ENCODE data around the gene PLEKHM2. TPM values are rescaled to one million over a fixed set of nuclear protein-coding genes. Genes with fewer than 3 reads are reported as not detected.
"Not testable (repeated sequence)": the region's sequence is repeated elsewhere in the genome, so short reads cannot be mapped to it uniquely, and the experiment has no call there.

PLEKHM2 gene
- total RNA-seq, 2 donors from 2014 or later = 54.8 to 72.8 TPM

GRCh38 chr1:15699321-15699720 lies 15.2 kb downstream of the PLEKHM2 start:
- not testable (repeated sequence) for H3K27ac Mint-ChIP-seq; H3K36me3 Mint-ChIP-seq (ENCODE audit: low read depth); H3K9me3 ChIP-seq (ENCODE audit: control insufficient read depth, low read length, poor library complexity, severe bottlenecking); ATAC-seq; DNase-seq; H3K4me3 Mint-ChIP-seq; H3K27me3 Mint-ChIP-seq
- H3K4me1 Mint-ChIP-seq = peaks cover 21% of the 10 kb centered on the region

DNA sequence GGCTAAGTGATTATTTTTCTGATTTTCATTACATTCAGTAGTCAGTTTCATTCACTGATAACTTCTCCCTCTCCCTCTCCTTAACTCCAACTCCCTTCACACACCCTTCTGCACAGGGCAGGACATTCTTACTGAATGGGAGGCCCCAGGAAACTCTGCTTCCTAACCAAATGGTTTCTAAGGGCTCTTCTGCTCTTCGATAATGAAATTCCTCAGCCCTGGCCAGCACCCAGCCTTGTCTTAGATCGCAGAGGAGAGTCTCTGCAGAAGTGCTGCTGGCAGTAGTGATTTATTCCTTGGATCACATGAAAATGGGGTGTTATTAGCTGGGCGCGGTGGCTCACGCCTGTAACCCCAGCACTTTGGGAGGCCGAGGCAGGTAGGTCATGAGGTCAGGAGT lies 16.4 kb downstream of the PLEKHM2 start:
- no peak for DNase-seq
- H3K9me3 ChIP-seq (ENCODE audit: control insufficient read depth, low read length, poor library complexity, severe bottlenecking) = no peaks in the 10 kb centered on the region
- Mint-ChIP-seq H3K4me3 (no peak overlapping the region), H3K27ac (no peak overlapping the region), H3K4me1 (peaks cover 20% of the 10 kb centered on the region), H3K36me3 (ENCODE audit: low read depth) (peaks cover 2% of the 10 kb centered on the region), H3K27me3 (no peaks in the 10 kb centered on the region)
- no peak for ATAC-seq

- H3K9me3 ChIP-seq (ENCODE audit: control insufficient read depth, low read length, poor library complexity, severe bottlenecking) = no peaks in the 10 kb centered on the region
- H3K27ac Mint-ChIP-seq = no peak overlapping the region
- peaks cover 18% of the 10 kb centered on the region for H3K4me1 Mint-ChIP-seq
- H3K4me3 Mint-ChIP-seq = no peak overlapping the region
- ATAC-seq = no peak
- DNase-seq = no peak
- H3K36me3 Mint-ChIP-seq (ENCODE audit: low read depth) = peaks cover 3% of the 10 kb centered on the region
- no peaks in the 10 kb centered on the region for H3K27me3 Mint-ChIP-seq
Observed at GRCh38 chr1:15701784-15702183, 17.7 kb downstream of the PLEKHM2 start.

- Mint-ChIP-seq H3K36me3 (ENCODE audit: low read depth) (peaks cover 3% of the 10 kb centered on the region), H3K4me3 (no peak overlapping the region), H3K27ac (peak overlapping the region; percentile 51), H3K4me1 (peaks cover 14% of the 10 kb centered on the region), H3K27me3 (no peaks in the 10 kb centered on the region)
- ATAC-seq (no peak), DNase-seq (no peak)
- no peaks in the 10 kb centered on the region for H3K9me3 ChIP-seq (ENCODE audit: control insufficient read depth, low read length, poor library complexity, severe bottlenecking)
Observed at GRCh38 chr1:15702722-15703550, 18.8 kb downstream of the PLEKHM2 start.

- DNase-seq (no peak), ATAC-seq (no peak)
- Mint-ChIP-seq H3K27ac (peak overlapping the region; percentile 51), H3K4me3 (no peak overlapping the region), H3K4me1 (peaks cover 14% of the 10 kb centered on the region), H3K36me3 (ENCODE audit: low read depth) (peaks cover 3% of the 10 kb centered on the region), H3K27me3 (no peaks in the 10 kb centered on the region)
- no peaks in the 10 kb centered on the region for H3K9me3 ChIP-seq (ENCODE audit: control insufficient read depth, low read length, poor library complexity, severe bottlenecking)
Observed at GRCh38 chr1:15703562-15703961, 19.4 kb downstream of the PLEKHM2 start.

DNA sequence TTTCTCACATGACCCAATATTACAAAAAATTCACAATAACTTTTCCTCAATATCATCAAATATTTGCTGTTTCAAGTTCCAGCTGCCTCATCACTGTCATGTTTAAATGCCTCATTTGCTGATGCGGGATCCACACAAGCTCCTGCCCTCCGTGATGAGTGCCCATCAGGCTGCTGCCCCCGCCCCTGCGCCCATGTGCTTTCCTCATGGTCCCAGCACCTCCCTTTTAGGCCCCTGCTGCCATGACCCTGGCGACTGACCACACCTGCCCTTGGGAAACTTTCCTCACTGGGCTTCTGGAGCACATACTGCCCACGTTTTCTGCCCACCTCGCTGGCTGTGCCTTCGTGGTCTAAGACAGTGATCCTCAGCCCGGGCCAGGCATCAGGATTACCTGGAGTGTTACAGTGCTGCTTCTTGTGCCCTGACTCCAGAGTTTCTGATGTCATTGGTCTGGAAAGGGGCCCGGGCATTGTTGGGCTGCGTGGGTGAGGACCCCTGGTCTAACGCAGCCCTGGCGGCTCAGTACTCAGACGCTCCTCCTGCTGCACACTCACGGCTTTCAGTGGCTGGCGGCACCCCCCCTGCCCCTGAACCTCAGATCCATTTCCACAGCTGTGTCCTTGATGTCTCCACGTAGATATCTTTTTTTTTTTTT lies 20.5 kb downstream of the PLEKHM2 start:
- DNase-seq = no peak
- no peaks in the 10 kb centered on the region for H3K9me3 ChIP-seq (ENCODE audit: control insufficient read depth, low read length, poor library complexity, severe bottlenecking)
- H3K27me3 Mint-ChIP-seq = no peaks in the 10 kb centered on the region
- no peak overlapping the region for H3K4me3 Mint-ChIP-seq
- H3K27ac Mint-ChIP-seq = no peak overlapping the region
- ATAC-seq = no peak
- peaks cover 3% of the 10 kb centered on the region for H3K36me3 Mint-ChIP-seq (ENCODE audit: low read depth)
- H3K4me1 Mint-ChIP-seq = peaks cover 16% of the 10 kb centered on the region

GRCh38 chr1:15705184-15705566 lies 21.1 kb downstream of the PLEKHM2 start:
- H3K27me3 Mint-ChIP-seq = no peaks in the 10 kb centered on the region
- H3K4me3 Mint-ChIP-seq = no peak overlapping the region
- no peak for ATAC-seq
- no peaks in the 10 kb centered on the region for H3K9me3 ChIP-seq (ENCODE audit: control insufficient read depth, low read length, poor library complexity, severe bottlenecking)
- H3K36me3 Mint-ChIP-seq (ENCODE audit: low read depth) = peaks cover 3% of the 10 kb centered on the region
- H3K4me1 Mint-ChIP-seq = peaks cover 16% of the 10 kb centered on the region
- no peak overlapping the region for H3K27ac Mint-ChIP-seq
- DNase-seq = no peak

DNA sequence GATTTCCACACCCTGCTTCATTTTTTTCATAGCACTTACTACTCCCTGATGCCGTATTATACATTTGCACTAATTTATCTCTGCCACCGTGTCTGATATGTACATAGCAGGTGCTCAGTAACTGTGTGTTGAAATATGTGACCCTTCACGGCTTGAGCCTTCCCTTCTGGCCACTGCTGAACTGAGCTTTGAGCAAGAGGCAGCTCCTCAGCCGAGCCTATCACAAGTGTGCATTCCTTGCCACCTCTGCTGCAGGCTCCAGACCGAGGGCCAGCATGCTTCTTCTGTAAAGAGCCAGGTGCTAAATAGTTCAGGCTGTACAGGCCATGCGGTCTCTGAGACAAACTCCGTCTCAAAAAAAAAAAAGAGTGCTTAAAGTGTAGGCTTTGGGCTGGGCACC lies 22.6 kb downstream of the PLEKHM2 start:
- H3K36me3 Mint-ChIP-seq (ENCODE audit: low read depth) = peaks cover 3% of the 10 kb centered on the region
- peaks cover 14% of the 10 kb centered on the region for H3K4me1 Mint-ChIP-seq
- no peak for ATAC-seq
- H3K4me3 Mint-ChIP-seq = no peak overlapping the region
- no peak for DNase-seq
- no peaks in the 10 kb centered on the region for H3K9me3 ChIP-seq (ENCODE audit: control insufficient read depth, low read length, poor library complexity, severe bottlenecking)
- H3K27ac Mint-ChIP-seq = no peak overlapping the region
- no peaks in the 10 kb centered on the region for H3K27me3 Mint-ChIP-seq

DNA sequence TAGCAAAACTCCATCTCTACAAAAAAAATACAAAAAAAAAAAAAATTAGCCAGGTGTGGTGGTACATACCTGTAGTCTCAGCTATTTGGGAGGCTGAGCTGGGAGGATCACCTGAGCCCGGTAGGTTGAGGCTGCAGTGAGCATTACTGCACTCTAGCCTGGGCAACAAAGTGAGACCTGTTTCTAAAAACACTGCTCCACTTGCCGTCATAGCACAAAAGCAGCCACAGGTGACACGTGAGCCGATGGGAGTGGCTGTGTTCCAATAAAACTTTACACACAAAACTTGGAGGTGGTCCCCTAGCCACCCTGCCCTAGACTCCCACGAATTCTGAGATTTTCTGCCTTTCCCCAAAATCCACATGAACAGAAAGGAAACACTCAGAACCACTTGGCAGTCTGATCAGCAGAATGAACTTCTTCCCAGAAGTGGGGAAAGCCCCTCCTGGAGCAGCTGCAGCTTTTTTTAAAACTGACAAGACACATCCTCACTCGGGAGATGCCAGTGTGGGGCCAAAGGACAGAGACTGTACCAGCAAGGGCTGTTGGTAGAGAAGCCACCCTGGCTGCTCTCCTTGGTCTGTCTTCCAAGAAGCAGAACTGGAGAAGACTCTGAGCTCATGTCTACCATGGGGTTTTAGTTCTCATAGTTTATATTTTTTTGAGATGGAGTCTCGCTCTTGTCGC lies 23.3 kb downstream of the PLEKHM2 start:
- no peak for ATAC-seq
- H3K9me3 ChIP-seq (ENCODE audit: control insufficient read depth, low read length, poor library complexity, severe bottlenecking) = no peaks in the 10 kb centered on the region
- no peak for DNase-seq
- Mint-ChIP-seq H3K4me1 (peaks cover 14% of the 10 kb centered on the region), H3K36me3 (ENCODE audit: low read depth) (peaks cover 3% of the 10 kb centered on the region), H3K27ac (no peak overlapping the region), H3K27me3 (no peaks in the 10 kb centered on the region), H3K4me3 (no peak overlapping the region)

DNA sequence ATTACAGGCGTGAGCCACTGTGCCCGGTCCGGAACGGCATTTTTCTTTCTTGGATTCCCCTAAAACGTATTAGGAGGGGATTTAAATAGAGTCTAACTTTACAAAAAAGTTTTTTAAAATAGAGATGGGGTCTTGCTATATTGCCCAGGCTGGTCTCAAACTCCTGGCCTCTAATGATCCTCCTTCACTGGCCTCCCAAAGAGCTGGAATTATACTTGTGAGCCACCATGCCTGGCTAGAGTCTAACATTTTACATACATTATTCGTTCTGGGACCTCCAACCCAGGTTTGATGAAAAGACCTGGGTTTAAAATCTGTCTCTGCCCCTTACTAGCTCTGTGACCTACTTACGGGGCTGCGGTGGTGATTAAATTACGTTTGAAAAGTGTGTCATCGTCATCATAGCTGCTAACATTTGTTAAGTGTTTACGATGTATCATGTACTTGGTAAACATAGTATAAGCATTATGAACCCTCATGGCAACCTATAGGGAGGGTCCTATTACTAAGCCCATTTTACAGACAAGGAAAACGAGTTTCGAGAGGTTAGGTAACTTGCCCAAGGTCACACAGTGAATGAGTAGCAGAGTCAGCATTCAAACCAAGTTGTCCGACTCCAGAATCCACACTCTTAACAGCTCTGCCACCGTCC lies 24.5 kb downstream of the PLEKHM2 start:
- Mint-ChIP-seq H3K27ac (no peak overlapping the region), H3K36me3 (ENCODE audit: low read depth) (peaks cover 3% of the 10 kb centered on the region), H3K27me3 (no peaks in the 10 kb centered on the region), H3K4me3 (no peak overlapping the region), H3K4me1 (peaks cover 12% of the 10 kb centered on the region)
- H3K9me3 ChIP-seq (ENCODE audit: control insufficient read depth, low read length, poor library complexity, severe bottlenecking) = no peaks in the 10 kb centered on the region
- DNase-seq (no peak), ATAC-seq (no peak)

DNA sequence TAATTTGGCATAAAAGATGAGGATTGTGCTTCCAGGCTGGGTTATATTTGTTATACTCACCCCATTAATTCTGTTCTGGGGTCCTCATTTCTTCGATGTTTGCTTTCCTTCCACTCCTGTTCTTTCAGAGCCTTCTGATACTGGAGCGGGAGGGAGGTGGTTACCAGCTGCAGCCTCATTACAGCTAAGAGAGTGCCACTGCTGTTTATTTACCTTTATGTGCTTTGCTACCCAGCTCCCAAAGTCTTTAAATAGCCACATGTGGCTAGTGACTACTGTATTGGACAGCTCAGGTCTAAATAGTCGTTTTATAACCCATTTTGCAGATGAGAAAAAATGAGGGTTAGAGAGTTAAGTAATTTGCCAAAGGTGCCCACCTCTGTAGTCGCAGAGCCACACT lies 25.1 kb downstream of the PLEKHM2 start:
- no peak overlapping the region for H3K4me3 Mint-ChIP-seq
- peaks cover 3% of the 10 kb centered on the region for H3K36me3 Mint-ChIP-seq (ENCODE audit: low read depth)
- no peaks in the 10 kb centered on the region for H3K27me3 Mint-ChIP-seq
- peaks cover 8% of the 10 kb centered on the region for H3K4me1 Mint-ChIP-seq
- DNase-seq = no peak
- no peaks in the 10 kb centered on the region for H3K9me3 ChIP-seq (ENCODE audit: control insufficient read depth, low read length, poor library complexity, severe bottlenecking)
- ATAC-seq = no peak
- H3K27ac Mint-ChIP-seq = no peak overlapping the region

DNA sequence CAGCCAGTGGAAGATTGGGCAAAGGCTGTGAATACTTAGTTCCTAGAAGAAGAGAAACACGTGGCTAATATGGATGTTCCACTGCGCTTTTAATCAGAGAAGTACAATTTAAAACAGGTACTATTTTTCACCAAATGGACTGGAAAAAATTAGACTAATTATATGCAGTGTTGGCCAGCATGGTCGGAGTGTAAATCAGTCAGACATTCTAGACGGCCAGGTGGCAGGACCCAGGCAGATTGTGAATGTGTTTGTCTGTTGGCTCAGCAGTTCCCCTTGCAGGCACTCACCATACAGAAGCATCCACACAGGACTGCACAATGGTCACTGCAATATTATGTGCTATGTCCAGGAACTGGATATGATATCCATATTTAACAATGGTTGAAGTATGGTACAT lies 28.0 kb downstream of the PLEKHM2 start:
- no peaks in the 10 kb centered on the region for H3K27me3 Mint-ChIP-seq
- peaks cover 6% of the 10 kb centered on the region for H3K4me1 Mint-ChIP-seq
- ATAC-seq = no peak
- no peaks in the 10 kb centered on the region for H3K9me3 ChIP-seq (ENCODE audit: control insufficient read depth, low read length, poor library complexity, severe bottlenecking)
- H3K4me3 Mint-ChIP-seq = no peak overlapping the region
- no peak overlapping the region for H3K27ac Mint-ChIP-seq
- DNase-seq = no peak
- no peaks in the 10 kb centered on the region for H3K36me3 Mint-ChIP-seq (ENCODE audit: low read depth)

Data from T-helper 17 cell (primary cell).